ENCODE data around the gene ETNK2.

- TF ChIP-seq CTCF (conservative IDR thresholded peaks at IDR 0.05; ENCODE audit: low read length) (no peak), EZH2phosphoT487 (IDR thresholded peaks at IDR 0.05; ENCODE audit: borderline replicate concordance, low read depth, low read length) (no peak)
These were observed 58.5 kb downstream of the ETNK2 start for GRCh38 chr1:204093421-204093717.

All from OCI-LY7 (cell line).